Spinal cord (tissue), 10 donors: ENCODE measurements around the gene ZFYVE28. TPM values are rescaled to one million over a fixed set of nuclear protein-coding genes. Genes with fewer than 3 reads are reported as not detected.

Experiments used
- DNase-seq, 6 donors: peaks; one replicate each; pipeline versions ENCODE4 v3.0.0 to v3.0.0-alpha.2; 2013 to 2015; ENCODE audit warnings: low spot score in 6 of 6, low read depth in 4 of 6
- H3K27ac ChIP-seq: one replicate; pipeline ENCODE4 v1.5.1; 2013; ENCODE audit warnings: low read depth, low read length, control low read depth
- H3K27me3 ChIP-seq: one replicate; pipeline ENCODE4 v1.6.1; 2013; ENCODE audit warnings: low read length; ENCODE audit not compliant: control insufficient read depth, insufficient read depth
- H3K36me3 ChIP-seq: one replicate; pipeline ENCODE4 v1.6.1; 2013; ENCODE audit warnings: low read length; ENCODE audit not compliant: control insufficient read depth, insufficient read depth
- H3K4me1 ChIP-seq: one replicate; pipeline ENCODE4 v1.6.1; 2013; ENCODE audit warnings: low read length; ENCODE audit not compliant: control insufficient read depth, insufficient read depth
- H3K4me3 ChIP-seq: one replicate; pipeline ENCODE4 v1.5.1; 2013; ENCODE audit warnings: low read depth, low read length, control low read depth
- H3K9me3 ChIP-seq: one replicate; pipeline ENCODE4 v1.6.1; 2013; ENCODE audit warnings: low read length; ENCODE audit not compliant: control insufficient read depth, insufficient read depth
- WGBS: methylation state at CpG from one replicate; pipeline ENCODE4 v1.1.5; 2013; ENCODE audit warnings: missing lambda C conversion rate; ENCODE audit not compliant: insufficient coverage; 5-methylcytosine and 5-hydroxymethylcytosine counted together
- polyA plus RNA-seq, 2 donors: library from polyadenylated mRNA; unstranded; fragments of 120-200 nt; gene quantifications; one replicate each; pipeline ENCODE4 v1.2.1, GENCODE V29; 2013; ENCODE audit not compliant: insufficient read length in 2 of 2
- total RNA-seq, 2 donors: library from RNA; depleted of rRNA in 1 of 2; stranded (reverse); fragments of 120-200 nt in 1 of 2; fragments of >200 nt in 1 of 2; gene quantifications; one replicate each; pipeline versions ENCODE4 v1.2.3 to v1.2.4, GENCODE V29; 2013 to 2014
- donor health status: healthy.

Gene ZFYVE28
- total and polyA plus RNA-seq, 4 donors = 7.9 to 13.9 (median 9.8) TPM

DNA sequence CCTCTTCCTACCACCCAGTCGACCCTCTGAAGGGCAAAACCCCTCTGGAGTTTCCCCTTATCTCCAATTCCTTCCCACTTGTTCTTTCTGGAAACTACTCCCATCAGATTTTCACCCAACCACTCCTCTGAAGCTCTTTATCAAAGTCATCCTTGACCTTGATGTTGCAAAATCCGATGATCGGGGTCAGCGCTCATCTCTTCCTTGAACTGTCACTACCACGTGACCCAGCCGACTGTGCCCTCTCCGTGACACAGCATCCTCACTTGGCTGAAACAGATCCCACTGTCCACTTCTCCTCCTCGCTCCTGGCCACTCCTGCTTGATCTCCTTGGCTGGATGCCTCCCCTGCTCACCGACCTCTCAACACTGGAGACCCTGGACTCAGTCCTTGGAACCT is 1.4 kb upstream of the ZFYVE28 start:
- H3K27me3 ChIP-seq = peaks cover 53% of the 10 kb centered on the region

GRCh38 chr4:2418650-2419571 is 466 bp upstream of the ZFYVE28 start, which contains the start of gene CFAP99:
Gene CFAP99 (plus strand): TSS chr4:2418955.
- Histone ChIP-seq H3K27me3 (peaks cover 62% of the 10 kb centered on the region), H3K27ac (no peak within 1 kb of the TSS), H3K4me3 (peak within 1 kb of the TSS; percentile 59), H3K36me3 (no peaks in the 10 kb centered on the region), H3K4me1 (peaks cover 42% of the 10 kb centered on the region), H3K9me3 (no peaks in the 10 kb centered on the region)
- under 1% methylated on average over 88 of the region's 94 CpGs for WGBS
- DNase-seq = peak; percentile 70 to 98 (median 86)

More for the DNA sequence above, 1.4 kb upstream of the ZFYVE28 start:
- Histone ChIP-seq H3K36me3 (no peaks in the 10 kb centered on the region), H3K27ac (no peak overlapping the region), H3K4me1 (peaks cover 44% of the 10 kb centered on the region), H3K9me3 (no peaks in the 10 kb centered on the region), H3K4me3 (no peak overlapping the region)
- 70% methylated on average over 9 of the region's 9 CpGs for WGBS
- no peak for DNase-seq

DNA sequence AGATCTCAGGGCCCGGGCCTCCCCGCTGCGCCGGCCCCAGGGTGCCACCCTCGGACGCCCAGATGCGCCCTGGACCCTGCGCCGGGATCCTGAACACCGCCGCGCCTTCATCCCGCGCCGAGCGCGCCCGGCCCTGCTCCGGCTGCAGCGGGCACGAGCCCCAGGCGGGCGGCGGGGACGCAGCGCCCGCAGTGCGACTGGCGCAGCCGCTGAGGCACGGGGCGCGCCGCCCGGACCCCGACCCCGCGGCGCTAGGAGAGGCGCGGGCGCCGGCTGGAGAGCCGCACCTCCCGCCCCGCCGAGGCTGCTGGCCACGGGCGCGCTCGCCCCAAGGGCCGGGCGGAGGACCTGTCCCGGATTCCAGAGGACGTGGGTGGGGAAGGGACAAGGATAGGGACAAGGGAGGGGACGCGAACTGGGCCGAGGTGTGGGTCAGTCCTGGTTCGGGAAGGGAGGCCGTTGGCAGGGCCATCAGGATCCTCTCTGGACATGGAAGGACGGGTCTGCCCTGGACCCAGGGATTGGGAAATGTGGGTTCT is 1.1 kb downstream of the ZFYVE28 start:
- DNase-seq = peak in 1 of 6 donors; percentile 11

GRCh38 chr4:2416564-2417225 is 1.8 kb downstream of the ZFYVE28 start:
- no peaks in the 10 kb centered on the region for H3K9me3 ChIP-seq
- peaks cover 53% of the 10 kb centered on the region for H3K4me1 ChIP-seq
- peaks cover 72% of the 10 kb centered on the region for H3K27me3 ChIP-seq
- peak in 2 of 6 donors; percentile 23 to 32 for DNase-seq
- H3K4me3 ChIP-seq = peak overlapping the region; percentile 10
- H3K27ac ChIP-seq = no peak overlapping the region
- 2% methylated on average over 46 of the region's 55 CpGs for WGBS
- no peaks in the 10 kb centered on the region for H3K36me3 ChIP-seq

More for the DNA sequence above, 1.1 kb downstream of the ZFYVE28 start:
- peaks cover 74% of the 10 kb centered on the region for H3K27me3 ChIP-seq
- peak overlapping the region; percentile 59 for H3K4me3 ChIP-seq
- no peak overlapping the region for H3K27ac ChIP-seq
- peaks cover 50% of the 10 kb centered on the region for H3K4me1 ChIP-seq
- H3K9me3 ChIP-seq = no peaks in the 10 kb centered on the region
- WGBS = under 1% methylated on average over 61 of the region's 61 CpGs
- H3K36me3 ChIP-seq = no peaks in the 10 kb centered on the region

GRCh38 chr4:2415881-2416563 is 2.4 kb downstream of the ZFYVE28 start:
- Histone ChIP-seq H3K4me3 (peak overlapping the region; percentile 10), H3K27ac (no peak overlapping the region)

DNA sequence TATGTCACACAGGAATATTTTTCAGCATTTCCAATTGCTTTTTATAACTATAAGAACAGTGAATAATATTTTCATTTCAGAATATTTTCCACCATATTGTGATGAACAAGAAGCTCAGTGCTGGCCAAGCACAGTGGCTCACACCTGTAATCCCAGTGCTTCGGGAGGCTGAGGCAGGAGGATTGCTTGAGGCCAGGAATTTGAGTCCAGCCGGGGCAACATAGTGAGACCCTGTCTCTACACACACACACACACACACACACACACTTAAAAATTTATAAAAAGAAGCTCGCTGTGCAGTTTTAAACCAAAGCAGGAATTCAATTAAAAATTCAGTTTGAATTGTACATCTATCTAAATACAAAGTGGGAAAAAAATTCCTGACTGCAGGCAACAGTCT is 3.2 kb downstream of the ZFYVE28 start:
- WGBS = no CpG with 5 or more reads among the region's 3 CpGs
- no peaks in the 10 kb centered on the region for H3K9me3 ChIP-seq
- peaks cover 56% of the 10 kb centered on the region for H3K4me1 ChIP-seq
- H3K27me3 ChIP-seq = peaks cover 64% of the 10 kb centered on the region
- no peak overlapping the region for H3K4me3 ChIP-seq
- H3K27ac ChIP-seq = peak overlapping the region; percentile 7
- DNase-seq = no peak
- no peaks in the 10 kb centered on the region for H3K36me3 ChIP-seq

More at GRCh38 chr4:2415881-2416563, 2.4 kb downstream of the ZFYVE28 start:
- WGBS = 44% methylated on average over 17 of the region's 17 CpGs
- H3K9me3 ChIP-seq = no peaks in the 10 kb centered on the region
- H3K36me3 ChIP-seq = no peaks in the 10 kb centered on the region
- no peak for DNase-seq
- peaks cover 56% of the 10 kb centered on the region for H3K4me1 ChIP-seq
- H3K27me3 ChIP-seq = peaks cover 72% of the 10 kb centered on the region

DNA sequence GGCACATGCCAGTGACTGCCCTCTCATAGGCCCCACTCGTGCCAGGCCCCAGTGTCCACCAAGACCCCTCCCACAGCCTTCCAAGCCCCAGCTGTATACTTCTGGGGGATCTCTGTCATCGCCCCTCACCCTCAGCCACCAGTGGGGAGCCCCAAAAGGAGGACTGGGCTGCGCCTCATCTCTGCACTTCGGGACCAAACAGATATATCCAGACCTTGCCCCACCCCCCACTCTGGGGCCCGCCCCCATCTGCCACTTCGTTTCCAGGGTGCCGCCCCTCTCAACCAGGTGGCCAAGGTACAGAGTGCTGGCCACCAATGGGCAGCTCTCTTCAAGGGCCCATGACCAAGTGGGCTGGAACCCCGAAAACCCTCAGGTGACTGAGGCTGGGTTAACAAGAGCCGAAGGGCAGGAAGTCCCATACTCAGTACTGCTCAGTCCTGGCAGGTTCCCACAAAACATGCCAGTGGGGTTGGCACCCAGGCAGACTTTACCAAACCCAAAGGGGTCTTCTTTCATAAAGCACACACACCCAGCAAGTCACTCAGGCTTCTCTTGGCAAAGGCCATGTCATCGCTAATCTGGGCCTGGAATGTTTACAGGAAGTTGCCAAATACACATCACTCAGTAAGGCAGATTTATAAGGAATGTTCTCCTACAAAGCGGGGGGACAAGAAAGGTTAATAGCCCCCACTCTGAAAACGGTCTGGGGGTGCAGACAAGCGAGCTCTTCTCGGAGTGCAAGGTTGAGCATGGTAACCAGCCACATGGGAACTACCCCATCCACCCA is 4.4 kb downstream of the ZFYVE28 start:
- no peak overlapping the region for H3K4me3 ChIP-seq

DNA sequence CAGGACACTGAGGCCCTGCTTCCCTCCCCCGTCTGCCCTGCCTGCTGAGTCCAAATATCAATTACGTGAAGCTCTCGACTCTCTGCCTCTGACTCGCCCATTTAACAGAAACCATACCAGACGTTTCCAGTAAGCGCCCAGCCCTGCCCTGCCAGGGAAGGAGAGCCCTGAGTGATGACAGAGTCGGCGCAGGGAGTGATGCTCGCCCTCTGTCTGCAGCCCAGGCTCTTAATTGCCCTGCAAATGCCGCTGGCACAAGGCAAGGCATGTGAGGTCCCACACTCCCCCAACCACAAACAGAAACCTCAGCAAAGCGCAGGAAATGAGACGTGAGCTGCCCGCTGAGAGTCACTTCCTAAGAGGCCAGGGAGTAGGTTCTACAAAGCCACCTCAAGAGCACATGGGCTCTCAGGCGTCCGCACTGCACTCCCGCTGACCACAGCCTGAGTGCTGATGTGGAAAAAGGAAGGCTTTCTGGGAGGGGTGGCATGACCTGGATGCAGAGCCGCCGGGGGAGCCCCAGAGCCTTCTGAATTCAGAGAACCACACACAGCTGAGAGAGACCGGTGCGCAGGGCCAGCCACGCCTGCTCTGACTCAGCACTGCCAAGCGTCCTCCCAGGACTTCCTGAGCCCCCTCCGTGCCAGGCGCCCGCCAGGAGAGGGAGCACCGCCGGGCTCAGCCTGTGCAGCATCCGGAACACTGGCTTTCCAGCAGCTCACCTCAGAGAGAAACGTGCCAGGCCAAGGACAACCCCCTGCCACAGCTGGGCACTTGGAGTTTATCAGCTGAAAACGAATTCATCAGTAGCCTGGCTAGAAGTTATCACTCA is 5.3 kb downstream of the ZFYVE28 start:
- 10% methylated on average over 27 of the region's 30 CpGs for WGBS

More for the DNA sequence above, 4.4 kb downstream of the ZFYVE28 start:
- no peak overlapping the region for H3K27ac ChIP-seq
- peaks cover 57% of the 10 kb centered on the region for H3K4me1 ChIP-seq
- 68% methylated on average over 13 of the region's 14 CpGs for WGBS
- H3K9me3 ChIP-seq = no peaks in the 10 kb centered on the region
- DNase-seq = no peak
- H3K36me3 ChIP-seq = no peaks in the 10 kb centered on the region
- peaks cover 52% of the 10 kb centered on the region for H3K27me3 ChIP-seq

More for the DNA sequence above, 5.3 kb downstream of the ZFYVE28 start:
- H3K4me1 ChIP-seq = peaks cover 55% of the 10 kb centered on the region
- no peaks in the 10 kb centered on the region for H3K36me3 ChIP-seq
- H3K27me3 ChIP-seq = peaks cover 51% of the 10 kb centered on the region
- DNase-seq = peak in 2 of 6 donors; percentile 43 to 58
- no peaks in the 10 kb centered on the region for H3K9me3 ChIP-seq
- H3K4me3 ChIP-seq = no peak overlapping the region
- H3K27ac ChIP-seq = peak overlapping the region; percentile 47
